Fibroblast of villous mesenchyme (primary cell): ENCODE data around the gene SS18L1. TPM values are rescaled to one million over a fixed set of nuclear protein-coding genes. Genes with fewer than 3 reads are reported as not detected.

ENCODE experiments used
- DNase-seq: peaks from one replicate; pipeline ENCODE4 v3.0.0-alpha.2; 2010; ENCODE audit warnings: low read depth
- H3K4me3 ChIP-seq: 2 replicates; pipeline ENCODE4 v1.5.1; 2011; ENCODE audit warnings: low read depth, mild to moderate bottlenecking, low read length
- total RNA-seq: library from RNA; depleted of rRNA; stranded (reverse); fragments of >200 nt; gene quantifications from 2 replicates; pipeline ENCODE4 v1.2.3, GENCODE V29; 2012
- TF ChIP-seq, protein P1 (sequence below): IDR thresholded peaks from 2 replicates; pipeline ENCODE4 v1.5.1; 2012; ENCODE audit warnings: low read depth, mild to moderate bottlenecking, low read length; ENCODE audit not compliant: insufficient read depth

Gene SS18L1
- total RNA-seq, 1 donor: 14.2 TPM

DNA sequence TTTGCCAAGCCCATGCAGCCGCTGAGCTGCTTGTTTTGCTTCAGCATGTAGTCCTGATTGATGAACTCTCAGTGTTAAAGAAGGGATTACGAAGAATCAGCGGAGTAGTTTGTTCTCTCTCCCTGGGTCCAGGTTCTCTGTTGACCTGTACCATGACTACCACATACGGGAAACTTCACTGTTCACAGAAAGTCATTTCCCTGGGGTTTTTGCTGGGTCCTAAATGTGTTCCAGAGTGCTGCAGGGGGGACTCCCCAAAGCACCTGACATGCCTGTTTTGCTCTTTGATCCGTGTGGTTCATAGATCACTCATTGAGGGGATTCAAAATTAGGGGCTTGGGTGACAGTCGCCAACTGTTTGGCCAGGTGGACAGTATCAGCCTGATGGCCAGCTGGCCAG lies 15.8 kb upstream of the SS18L1 start:
- DNase-seq: no peak
- TF ChIP-seq, protein P1, sequence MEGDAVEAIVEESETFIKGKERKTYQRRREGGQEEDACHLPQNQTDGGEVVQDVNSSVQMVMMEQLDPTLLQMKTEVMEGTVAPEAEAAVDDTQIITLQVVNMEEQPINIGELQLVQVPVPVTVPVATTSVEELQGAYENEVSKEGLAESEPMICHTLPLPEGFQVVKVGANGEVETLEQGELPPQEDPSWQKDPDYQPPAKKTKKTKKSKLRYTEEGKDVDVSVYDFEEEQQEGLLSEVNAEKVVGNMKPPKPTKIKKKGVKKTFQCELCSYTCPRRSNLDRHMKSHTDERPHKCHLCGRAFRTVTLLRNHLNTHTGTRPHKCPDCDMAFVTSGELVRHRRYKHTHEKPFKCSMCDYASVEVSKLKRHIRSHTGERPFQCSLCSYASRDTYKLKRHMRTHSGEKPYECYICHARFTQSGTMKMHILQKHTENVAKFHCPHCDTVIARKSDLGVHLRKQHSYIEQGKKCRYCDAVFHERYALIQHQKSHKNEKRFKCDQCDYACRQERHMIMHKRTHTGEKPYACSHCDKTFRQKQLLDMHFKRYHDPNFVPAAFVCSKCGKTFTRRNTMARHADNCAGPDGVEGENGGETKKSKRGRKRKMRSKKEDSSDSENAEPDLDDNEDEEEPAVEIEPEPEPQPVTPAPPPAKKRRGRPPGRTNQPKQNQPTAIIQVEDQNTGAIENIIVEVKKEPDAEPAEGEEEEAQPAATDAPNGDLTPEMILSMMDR: no peak

DNA sequence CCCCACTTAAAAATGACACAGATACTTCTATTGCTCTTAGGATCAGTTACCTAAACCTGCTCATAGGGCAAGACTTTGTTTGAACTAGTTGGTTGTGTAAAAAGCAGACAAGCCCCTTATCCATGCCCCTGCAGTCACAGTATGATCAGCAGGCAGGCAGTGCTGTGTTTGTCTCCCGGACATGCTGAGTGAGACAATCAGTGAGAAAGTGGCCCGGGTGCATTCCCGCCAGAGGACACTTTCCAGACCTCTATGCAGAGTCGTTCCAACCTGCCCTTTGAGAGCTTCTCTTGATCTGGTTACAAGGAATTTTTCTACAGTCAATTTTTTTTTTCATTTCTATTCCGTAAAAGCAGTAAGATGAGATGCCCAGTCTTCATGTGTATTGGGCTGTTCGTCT lies 15.1 kb upstream of the SS18L1 start:
- H3K4me3 ChIP-seq: no peak overlapping the region
- DNase-seq: no peak
- TF ChIP-seq, protein P1: no peak

More for the DNA sequence above, 15.8 kb upstream of the SS18L1 start:
- H3K4me3 ChIP-seq: no peak overlapping the region

DNA sequence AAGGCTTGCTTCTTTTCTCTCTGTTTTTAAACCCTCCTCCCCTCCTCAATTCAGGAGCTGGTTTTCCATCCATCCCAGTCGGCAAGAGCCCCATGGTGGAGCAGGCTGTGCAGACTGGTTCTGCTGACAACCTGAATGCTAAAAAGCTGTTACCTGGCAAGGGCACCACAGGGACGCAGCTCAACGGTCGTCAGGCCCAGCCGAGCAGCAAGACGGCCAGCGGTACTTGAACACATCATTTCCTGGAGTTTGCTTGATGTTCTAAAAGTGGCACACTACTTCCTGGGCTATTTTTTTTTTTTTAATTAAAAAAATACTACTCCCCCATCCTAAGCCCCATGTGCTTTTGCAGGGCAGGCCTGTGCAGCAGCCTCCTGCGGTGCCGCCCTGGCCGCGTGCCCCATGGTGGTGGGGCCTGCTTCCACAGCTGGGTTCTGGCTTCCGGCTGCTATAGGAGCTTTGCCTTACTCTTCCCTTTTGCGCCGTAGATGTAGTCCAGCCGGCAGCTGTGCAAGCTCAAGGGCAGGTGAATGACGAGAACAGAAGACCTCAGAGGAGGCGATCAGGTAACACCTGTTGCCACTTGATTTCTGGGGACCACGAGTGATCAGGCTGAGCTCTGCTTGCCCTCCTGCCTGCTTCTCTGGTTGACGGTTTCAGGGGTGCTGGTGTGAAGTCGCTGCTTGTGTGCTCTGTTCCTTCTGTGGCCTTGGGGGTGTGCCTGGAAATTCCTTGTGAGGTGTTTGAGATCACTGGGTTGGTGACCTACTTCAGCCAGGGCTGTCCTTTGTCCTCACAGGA lies 13.6 kb upstream of the SS18L1 start:
- no peak for DNase-seq
- TF ChIP-seq, protein P1: no peak
- no peak overlapping the region for H3K4me3 ChIP-seq

DNA sequence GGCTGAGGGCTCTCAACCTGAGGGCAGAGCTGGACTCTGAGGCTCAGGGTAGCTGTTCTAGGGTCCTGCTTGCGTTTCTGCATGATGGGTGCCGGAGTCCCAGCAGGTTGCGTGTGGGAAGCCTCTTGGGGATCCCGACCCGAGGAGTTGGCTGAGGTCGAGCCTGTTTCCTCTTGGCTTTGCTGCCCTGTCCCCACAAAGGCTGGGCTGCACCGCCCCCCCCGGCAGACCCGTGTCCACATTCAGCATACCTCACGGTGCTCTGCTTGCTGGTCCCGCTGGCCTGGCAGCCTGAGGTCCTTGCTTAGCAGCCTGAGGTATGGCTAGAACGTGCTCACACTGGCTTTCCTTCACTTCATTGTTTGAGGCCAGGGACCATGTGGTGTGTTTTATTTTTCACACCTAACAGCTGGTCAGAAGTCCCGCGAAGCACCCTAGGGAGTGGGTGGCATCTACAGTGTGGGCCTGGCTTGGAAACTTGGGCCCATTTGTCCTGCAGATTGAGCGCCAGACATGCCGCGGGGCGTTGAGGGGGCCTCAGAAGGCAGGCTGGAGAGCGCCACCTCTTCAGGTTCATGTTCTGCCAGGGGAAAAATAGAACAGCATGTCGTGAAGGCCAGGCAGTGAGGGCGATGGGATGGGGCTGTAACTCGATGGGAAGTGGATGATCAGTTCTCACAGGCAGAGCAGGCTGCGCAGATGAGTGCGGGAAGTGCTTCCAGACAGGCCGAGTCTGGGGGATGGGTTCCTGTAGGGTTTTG lies 11.8 kb upstream of the SS18L1 start:
- no peak for DNase-seq
- TF ChIP-seq, protein P1: no peak
- H3K4me3 ChIP-seq: no peak overlapping the region

DNA sequence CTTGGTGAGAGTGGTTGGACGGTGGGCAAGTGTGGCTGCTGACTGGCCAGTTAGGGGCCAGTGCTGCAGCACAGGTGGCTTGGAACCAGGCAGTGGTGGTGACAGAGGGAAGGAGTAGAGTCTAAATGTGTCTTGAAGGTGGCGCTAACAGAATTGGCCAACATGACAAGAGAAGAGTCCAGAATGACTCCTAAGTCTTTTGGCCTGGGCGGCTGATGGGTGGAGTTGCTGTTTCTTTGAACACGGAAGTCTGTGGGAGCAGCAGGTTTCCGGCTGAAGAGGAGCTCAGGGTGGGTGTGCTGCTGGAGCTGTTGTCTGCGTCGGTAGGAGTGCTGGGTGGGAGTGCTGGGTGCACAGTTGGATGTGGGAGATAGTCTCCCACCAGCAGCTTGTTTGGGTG lies 11.1 kb upstream of the SS18L1 start:
- H3K4me3 ChIP-seq: no peak overlapping the region
- no peak for DNase-seq
- TF ChIP-seq, protein P1: no peak

DNA sequence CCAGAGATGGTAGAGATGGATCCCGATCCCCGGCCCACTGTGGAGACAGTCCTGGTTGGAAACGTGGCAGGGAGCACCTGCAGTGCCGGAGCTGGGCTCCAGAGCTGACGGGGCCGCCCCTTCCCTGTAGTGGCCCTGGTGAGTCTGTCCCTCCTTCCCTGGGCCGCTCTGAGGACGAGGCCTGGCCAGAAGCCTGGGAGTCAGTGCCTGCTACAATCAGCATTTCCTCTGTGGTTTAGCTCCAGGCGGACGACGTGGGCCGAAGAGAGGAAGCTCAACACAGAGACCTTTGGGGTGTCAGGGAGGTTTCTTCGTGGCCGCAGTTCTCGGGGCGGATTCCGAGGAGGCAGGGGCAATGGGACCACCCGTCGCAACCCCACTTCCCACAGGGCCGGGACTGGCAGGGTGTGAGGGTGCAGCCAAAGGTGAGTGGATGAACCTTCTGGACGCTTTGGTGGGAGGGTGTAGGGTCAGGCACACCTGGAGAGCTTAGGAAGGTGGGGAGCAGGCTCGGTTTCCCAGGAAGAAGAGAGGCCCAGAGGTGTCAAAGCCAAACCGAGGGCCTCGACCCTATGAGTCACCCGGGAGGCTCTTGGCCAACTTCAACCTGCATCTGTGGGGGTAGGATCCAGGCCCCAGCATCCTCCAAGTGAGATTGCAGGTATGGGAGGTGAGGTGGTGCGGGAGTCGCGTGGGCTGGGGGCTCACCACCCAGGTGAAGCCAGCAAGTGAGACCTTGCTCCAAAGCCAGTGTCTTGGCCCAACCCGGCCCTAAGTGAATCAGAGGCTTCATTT lies 10.3 kb upstream of the SS18L1 start:
- TF ChIP-seq, protein P1: no peak
- DNase-seq: no peak
- no peak overlapping the region for H3K4me3 ChIP-seq
